Astrocyte (in vitro differentiated cells and primary cell): ENCODE measurements around the gene AUTS2.

ENCODE experiments used
- EZH2 ChIP-seq: IDR thresholded peaks from 2 replicates; pipeline ENCODE4 v1.6.1; 2012; ENCODE audit warnings: mild to moderate bottlenecking, low read length, inconsistent platforms; ENCODE audit not compliant: insufficient read depth
- TF ChIP-seq, protein P1 (sequence below): IDR thresholded peaks from 2 replicates; pipeline ENCODE4 v1.5.1; 2011; ENCODE audit warnings: low read depth, mild to moderate bottlenecking, inconsistent platforms, low read length, moderate library complexity; ENCODE audit not compliant: insufficient read depth

DNA sequence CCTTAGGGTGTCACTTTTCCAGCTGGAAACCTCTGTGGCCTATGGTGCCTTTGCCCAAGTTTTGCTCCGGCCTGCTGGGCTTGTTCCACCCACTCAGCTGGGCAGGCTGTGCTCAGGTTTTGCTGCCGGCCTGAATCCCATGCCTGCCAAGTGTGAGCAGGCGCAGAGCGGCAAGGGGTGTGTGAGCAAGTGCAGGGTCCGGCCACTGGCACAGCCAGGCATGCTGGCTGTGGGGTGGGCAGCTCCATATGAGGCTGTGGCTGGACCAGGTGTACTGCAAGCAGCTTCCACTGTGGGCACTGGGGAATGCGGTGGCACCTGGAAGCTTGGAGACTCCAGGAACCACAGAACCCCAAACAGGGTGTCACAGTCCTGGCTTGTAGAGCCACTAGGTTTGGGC, 92.1 kb downstream of the AUTS2 start:
- TF ChIP-seq, protein P1, sequence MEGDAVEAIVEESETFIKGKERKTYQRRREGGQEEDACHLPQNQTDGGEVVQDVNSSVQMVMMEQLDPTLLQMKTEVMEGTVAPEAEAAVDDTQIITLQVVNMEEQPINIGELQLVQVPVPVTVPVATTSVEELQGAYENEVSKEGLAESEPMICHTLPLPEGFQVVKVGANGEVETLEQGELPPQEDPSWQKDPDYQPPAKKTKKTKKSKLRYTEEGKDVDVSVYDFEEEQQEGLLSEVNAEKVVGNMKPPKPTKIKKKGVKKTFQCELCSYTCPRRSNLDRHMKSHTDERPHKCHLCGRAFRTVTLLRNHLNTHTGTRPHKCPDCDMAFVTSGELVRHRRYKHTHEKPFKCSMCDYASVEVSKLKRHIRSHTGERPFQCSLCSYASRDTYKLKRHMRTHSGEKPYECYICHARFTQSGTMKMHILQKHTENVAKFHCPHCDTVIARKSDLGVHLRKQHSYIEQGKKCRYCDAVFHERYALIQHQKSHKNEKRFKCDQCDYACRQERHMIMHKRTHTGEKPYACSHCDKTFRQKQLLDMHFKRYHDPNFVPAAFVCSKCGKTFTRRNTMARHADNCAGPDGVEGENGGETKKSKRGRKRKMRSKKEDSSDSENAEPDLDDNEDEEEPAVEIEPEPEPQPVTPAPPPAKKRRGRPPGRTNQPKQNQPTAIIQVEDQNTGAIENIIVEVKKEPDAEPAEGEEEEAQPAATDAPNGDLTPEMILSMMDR, result no peak
- no peak for TF ChIP-seq EZH2
